CD4-positive, alpha-beta T cell treated with Interleukin-21 for 1 hour (primary cell): ENCODE data around the gene CYB561D2.

Experiments
- DNase-seq: peaks from one replicate; pipeline ENCODE4 v3.0.0-alpha.2; 2020

CYB561D2 gene

DNA sequence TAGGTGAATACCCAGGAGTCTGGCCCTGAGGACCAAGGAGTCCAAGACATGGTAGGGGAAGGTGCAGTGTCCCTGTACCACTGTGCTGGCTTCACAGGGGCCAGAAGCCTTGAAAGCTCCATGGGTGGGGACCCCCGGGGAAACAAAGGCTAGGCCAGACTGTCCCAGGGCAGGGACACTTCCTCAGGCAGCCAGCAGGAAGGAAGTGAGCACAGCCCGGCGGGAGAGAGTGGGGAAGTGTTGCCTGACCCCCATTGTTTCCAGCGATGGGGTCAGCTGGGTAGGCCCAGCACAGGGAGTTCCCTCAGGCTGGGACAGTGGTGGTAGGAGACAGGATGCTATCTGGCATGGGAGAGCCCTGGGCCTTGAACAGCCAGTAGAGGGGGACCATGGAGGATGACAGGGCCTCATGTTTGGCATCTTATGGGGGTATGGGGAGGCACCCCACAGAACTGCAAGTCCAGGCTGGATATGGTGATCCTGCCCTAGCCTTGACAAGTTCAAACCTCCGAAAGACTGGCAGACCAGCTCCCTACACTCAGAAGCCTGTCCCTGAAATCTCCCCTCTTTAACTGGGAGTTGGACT, 27.0 kb upstream of the CYB561D2 start:
- DNase-seq = no peak

DNA sequence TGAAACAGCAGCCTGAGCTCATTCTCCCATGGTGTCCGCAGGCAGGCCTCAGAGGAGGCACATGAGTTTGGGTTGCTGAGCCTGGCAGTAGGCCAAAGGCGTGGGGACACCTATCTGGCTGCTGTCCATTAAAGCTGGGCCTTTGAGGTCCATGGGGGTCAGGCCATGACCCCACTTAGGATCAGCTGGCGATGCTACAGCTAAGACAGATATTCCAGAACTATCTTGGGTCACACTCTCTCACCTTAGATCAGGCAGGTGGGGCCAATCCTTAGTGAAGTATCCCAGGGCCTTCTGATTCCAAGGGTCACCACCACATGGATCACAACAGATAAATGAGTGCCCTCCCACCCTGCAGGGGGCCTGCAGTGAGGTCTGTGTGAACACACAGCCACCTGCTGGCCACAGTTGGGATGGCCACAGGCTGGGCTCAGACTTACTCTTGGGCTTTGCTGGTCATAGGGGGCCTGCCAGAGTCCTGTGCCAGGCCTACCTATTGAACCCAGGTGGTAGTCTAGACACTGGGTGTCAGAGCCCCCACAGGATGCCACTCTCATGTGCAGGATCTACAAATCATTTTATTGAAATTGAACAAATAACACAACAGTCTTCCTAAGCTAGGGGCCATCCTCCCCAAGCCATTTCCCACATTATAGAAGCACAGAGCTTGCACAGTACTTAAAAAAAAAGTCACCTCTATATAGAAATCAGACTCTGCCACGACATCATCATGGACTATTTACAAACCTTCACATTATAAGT, 26.1 kb upstream of the CYB561D2 start:
- peak; percentile 71 for DNase-seq

DNA sequence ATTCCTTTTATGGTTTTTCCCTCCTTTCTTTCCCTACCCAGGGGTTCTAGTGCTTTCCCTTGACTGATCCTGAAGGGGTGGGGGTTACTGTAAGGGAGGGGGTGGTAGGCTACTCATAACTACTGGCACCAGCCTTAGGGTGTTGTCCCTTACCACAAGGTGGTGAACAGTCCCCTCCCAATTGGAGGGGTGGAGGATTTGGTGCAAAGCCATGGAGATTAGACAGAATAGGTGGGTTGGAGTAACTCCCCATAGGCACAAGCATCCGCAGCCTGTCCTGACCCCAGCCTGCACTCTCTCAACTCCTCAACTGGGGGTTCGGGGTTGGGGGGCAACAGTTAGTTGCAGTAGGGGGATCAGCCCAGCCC, 25.6 kb upstream of the CYB561D2 start:
- no peak for DNase-seq

DNA sequence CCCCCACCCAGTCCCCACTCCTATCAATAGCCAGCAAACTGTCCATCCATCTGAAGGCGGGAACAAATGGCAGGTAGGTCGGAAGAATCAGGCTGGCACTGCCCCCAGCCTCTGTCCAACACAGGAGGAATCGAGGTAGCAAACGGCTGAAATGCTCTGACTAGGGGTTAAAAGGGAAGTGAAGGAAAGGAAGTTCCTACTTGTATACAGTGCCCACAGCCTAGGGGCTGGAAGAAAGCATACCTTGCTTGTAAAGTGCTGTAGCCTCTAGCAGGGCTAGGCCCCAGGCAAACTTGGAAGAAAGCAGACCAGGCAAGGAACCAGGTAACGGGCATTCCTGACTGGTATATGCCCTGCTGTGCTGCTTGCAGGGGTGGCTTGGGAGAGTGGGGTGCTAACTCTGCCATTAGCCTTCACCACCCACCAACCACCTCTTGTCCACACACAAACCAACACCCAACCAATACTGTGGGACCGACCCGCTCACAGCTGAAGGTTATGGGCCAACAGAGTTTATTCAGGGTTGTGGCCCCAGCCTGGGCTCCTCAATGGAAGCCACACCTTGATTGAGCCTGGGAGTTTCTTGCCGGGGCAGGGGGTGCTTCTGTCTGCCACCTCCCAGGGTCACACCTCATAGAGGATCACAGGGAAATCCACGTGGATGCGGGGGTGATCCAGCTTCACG, 25.0 kb upstream of the CYB561D2 start:
- no peak for DNase-seq

DNA sequence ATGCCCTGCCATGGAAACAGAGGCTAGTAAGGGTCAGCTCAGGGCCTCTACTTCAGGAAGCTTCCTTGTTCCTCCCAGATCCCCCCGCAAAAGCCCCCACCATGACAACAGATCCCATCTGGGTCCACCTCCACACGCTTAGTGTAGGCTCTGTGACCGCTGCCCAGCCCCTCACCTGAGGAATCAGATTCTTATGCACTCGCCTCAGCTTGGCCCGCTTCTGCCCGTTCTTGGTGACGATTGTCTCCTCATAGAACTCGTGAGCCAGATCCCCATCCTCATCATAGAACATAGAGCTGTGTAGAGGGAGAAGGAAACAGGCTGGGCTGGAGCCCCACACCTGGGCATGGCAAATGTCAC, 24.5 kb upstream of the CYB561D2 start:
- DNase-seq = no peak

DNA sequence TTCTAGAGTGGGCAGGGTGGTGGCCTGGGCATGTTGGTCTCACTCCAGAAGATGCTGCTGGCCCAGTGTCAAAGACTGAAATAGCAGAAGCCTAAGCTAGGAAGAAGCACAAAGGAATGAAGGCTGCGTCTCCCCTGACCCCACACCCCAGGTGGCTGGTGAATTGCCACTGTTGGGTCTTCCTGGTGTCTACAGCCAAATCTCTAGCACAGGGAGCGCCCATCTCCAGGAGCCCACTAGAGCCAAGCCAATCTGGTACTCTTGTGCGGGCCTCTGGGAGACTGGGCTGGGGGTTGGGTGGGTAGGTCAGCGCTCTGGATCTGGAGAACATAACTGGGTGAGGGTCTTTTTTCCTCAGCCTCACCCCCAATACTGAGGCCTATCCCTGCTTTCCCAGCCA, 23.5 kb upstream of the CYB561D2 start:
- DNase-seq = no peak

DNA sequence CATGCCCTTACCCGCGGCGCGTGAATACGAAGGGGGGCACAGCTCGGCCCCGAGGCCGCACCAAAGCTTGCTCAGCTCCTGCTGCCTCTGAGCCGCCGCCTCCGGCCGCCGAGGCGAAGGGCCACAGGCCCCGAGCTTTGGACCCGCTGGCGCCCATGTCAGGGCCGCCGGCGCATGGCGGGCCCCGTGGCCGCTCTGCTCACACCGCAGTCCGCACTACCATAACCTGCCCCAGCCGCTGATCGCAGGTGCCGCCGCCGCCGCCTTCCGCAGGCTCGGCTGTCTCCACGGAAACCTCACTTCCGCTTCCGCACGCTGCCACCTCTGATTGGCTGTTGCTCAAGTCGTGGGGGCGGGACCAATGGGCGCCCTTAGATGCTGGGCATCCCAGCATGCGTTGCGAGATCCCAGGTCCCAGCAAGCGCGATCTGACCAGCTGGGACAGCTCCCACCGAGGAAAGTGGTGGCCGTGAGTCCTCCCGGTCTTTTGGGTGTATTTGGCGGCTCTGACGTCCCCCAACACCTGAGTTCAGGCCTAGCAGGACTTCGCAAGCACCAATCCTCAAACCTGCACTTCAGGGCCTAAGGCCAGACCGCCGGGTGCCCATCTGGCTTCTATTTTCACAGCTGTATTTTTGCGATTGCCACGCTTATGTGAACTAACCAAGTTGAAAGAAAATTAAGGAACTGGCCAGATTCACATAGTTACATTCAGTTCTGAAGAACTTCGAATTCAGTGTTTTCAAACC, 22.5 kb upstream of the CYB561D2 start, which contains the start of gene TUSC2:
Gene TUSC2 (minus strand): TSS at position 281 of the 749 bp plus-strand sequence. CDS start 124 bp downstream, at position 157.
- peak; percentile 96 for DNase-seq

DNA sequence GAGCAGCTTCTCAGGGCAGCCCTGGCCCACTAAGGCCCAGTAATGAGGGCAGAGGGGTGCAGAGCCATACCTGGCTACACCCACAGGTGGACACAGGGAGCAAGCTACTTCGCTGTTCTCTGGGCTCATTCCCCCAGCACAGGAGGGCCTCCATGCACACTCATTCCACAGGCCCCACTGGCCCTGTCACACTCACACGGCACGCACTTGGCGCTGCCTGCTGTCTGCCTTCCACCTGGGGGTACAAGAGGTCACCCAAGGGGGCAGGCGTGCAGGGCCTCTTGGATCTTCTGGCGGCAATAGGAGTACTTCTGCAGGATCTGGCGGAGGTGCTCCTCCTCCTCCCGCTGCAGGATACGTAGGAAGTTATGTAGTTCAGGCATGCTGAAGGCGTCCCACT, 20.3 kb upstream of the CYB561D2 start:
- no peak for DNase-seq

DNA sequence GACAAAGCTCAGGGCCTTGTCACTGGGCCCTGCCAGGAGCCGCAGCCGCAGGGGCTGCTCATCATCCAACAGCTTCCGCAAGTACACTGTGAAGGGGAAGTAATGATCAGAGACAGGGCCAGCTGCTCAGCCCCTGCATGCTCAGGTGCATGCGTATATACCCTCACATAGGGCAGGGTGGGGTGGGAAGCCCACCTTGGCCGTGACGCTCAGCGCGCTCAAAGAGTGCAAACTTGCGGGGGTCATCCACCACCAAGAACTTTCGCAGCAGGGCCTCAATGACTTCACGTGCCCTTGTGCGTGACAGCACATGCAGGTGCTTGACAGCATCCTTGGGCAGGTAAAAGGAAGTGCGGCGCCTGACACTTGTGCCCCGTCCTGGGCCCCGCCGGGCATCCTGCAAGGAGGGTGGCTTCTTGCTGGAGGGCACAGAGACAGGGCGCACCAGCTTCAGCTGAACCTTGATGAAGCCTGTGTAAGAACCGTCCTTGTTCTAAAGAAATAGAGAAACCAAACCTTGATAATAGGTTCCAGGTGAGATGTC, 19.2 kb upstream of the CYB561D2 start:
- DNase-seq = no peak

DNA sequence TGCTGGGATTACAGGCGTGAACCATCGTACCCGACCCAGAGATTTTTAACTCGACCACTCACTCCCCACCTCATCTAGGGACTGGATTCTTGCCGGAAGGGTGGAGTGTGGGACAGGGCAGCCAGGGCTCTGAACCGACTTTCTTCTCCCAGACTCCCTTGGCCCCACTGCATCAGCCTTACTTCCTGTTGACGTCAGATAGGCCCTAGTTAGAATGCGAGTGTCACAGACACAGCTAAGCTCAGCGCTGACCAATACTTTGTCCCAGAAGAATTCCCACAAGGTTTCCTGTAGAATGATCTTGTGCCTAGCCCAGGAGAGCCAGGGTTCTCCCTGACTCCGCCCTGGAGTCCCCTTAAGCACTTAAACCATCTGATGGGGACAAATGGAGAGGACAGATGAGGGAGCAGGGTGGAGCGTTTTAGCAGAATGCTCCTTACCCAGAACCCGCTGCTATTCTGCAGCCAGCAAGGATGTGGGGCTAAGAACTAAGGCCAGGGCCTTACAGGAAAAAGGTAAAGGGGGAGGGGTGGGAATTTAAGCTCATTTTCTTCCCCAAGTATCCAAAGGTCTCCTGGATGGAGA, 16.8 kb upstream of the CYB561D2 start:
- peak; percentile 33 for DNase-seq

DNA sequence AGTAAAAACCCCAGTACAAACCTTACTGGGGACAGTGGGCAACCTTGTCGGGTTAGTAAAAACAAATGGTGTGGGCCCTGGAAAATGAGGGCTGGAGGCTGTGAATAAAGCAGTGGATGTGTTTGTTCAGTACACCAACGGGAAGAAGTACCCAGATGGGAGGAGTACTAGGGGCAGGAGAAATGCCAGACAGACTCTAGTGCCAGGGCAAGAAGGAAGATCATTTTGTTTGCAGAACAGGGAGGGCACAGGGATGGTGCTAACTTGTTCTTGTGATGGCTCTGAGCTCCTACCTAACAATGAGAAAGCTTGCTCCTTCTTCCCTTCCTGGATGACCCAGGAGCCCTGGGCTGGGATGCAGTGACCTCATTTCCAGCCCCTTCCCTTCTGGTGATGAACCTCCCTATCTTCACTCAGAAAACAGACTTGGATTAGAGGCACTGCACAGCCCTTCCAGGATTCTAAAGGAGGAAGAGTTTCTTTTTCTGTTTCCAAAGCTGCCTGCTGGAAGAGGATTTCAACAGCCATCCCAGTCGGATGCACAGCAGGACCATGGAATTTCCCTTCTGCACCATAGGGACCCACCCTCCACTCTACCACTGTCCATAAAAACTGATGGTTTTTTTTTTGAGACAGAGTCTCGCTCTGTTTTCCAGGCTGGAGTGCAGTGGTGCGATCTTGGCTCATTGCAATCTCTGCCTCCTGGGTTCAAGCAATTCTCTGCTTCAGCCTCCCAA, 16.2 kb upstream of the CYB561D2 start:
- no peak for DNase-seq

DNA sequence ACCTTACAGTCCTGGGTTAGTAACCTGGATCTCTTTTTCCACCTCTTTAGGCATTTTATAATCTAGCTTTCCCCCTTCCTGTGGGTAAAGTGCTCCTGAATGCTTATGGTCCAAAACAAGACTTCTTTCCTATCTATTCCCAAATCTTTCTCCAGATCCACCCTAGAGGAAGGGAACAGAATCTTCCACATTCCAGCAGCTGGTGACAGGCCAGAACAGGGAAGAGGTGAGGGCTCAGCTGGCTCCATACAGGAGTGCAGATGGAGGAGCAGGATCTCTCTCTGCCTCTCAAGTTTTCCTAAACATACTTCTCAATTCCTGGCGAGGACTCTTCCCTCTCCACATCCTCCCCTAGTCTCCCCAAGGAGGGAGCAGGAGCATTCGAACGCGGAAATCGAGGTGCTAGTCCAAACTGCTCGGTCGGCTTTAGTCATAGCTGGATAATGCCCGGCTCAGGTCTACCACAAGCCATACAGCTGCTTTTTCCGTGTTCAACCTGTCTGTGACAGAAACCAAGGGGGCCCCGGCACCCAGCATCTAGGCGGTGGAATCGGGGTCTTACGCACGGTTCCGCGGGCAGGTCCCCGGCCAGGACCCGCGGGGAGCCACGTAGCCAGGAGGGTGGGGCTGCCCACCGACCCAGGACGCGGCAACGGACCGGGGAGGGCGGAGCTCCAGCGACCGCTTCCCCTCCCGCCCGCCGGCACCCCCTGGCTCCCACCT, 14.0 kb upstream of the CYB561D2 start:
- DNase-seq = no peak

DNA sequence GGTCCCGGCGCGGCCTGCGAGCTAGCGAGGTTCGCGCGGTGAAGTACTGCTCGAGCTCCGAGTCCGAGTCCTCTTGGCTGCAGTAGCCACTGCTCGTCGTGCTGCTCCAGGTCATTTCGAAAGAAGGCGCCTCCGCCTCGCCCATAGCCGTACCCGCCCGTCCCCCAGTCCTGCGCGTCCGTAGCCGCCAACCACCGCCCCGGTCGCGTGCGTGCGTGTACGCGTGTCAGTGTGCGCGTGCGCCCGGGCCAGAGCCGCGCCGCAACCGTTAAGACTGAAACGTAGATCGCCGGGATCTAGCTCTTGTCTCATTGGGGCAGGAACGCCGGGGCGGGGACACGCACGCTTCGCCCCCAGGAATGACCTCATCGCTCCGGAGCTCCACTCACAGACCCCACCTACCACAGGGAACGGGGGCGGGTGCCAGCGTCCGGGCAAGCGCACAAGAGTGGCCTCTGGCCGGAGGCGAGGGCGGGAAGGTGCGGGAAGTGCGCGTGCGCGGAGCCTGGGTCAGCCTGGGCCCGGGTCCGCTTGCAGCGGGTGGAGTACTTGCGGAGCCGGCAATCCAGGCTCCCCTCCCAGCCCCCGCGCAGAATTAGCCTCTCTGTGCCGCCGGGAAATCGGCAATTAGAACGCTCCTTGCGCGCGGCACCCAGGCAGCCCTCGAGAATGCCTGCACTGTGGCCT, 13.3 kb upstream of the CYB561D2 start:
- DNase-seq = peak; percentile 95

DNA sequence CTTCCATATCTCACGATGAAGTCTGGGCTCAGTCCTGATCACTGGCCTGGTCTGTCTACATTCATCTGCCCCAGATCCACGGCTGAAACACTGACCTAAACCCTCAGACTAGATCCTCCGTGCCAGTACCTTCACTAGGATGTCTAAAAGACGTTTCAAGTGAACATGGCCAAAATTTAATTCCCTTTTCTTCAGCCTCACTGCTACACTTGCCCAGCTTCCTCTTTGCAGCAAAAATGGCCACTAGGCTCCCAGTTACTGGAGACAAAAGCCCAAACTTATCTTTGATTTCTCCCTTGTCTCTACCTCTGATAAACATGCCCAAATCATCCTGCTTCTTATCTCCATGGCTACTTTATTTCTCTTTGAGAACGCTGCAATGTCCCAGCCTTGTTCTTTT, 11.7 kb upstream of the CYB561D2 start:
- DNase-seq = no peak

DNA sequence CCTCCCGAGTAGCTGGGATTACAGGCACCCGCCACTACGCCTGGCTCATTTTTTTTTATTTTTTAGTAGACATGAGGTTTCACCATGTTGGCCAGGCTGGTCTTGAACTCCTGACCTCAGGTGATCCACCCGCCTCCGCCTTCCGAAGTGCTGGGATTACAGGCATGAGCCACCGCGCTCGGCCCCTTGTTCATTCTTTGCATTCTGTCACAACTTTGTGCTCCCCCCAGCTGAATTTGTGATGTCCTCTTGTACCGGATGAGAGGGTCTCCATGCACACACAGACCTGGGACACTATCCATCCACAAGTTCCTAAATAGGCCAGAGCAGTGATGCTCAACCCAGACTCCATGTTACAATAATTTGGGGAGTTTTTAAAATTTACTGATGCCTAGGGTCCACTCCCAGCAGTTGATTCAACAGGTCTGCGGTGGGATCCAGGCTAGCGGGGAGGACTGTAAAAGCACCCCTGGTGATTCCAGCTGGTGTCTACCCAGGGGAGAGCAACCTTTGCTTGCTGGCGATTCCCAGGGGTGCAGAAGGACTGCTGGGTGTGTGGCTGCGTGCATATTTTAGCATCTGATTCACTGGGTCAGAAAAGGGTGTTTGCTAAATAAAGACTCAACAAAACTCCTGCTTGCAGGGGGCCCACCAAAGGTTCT, 11.0 kb upstream of the CYB561D2 start:
- DNase-seq = no peak

DNA sequence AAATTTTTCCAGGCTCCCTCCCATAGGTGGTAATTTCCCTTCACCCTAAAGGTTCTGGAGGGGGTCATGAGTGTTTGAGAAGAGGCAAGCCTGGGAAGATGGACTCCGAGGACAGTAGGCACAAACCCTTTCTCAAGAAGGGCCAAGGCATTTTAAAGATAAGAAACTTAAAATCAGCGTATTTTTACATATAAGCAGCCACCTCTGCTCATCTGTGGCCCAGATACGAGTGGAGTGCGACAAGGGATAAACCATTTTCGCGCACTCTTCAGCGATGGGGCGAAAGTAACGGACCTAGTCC, 10.6 kb upstream of the CYB561D2 start:
- no peak for DNase-seq

DNA sequence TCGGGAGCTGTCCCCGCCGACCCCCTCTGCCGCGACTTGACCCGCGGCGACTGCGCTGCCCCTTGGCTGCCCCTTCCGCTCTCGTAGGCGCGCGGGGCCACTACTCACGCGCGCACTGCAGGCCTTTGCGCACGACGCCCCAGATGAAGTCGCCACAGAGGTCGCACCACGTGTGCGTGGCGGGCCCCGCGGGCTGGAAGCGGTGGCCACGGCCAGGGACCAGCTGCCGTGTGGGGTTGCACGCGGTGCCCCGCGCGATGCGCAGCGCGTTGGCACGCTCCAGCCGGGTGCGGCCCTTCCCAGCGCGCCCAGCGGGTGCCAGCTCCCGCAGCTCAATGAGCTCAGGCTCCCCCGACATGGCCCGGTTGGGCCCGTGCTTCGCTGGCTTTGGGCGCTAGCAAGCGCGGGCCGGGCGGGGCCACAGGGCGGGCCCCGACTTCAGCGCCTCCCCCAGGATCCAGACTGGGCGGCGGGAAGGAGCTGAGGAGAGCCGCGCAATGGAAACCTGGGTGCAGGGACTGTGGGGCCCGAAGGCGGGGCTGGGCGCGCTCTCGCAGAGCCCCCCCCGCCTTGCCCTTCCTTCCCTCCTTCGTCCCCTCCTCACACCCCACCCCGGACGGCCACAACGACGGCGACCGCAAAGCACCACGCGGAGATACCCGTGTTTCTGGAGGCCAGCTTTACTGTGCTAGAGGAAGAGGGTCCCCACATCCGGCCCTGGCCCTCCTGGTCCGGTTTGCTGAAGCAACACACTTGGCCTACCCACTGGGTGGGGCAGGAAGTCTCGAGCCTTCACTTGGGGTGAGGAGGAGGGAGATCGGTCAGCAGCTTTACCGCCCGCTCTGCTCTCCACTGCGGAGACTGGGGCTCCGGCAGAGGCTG, 10.0 kb upstream of the CYB561D2 start, which contains the start of gene RASSF1:
Gene RASSF1 (minus strand): TSS at position 389 of the 882 bp plus-strand sequence. CDS start 31 bp downstream, at position 358.
- peak; percentile 81 for DNase-seq

DNA sequence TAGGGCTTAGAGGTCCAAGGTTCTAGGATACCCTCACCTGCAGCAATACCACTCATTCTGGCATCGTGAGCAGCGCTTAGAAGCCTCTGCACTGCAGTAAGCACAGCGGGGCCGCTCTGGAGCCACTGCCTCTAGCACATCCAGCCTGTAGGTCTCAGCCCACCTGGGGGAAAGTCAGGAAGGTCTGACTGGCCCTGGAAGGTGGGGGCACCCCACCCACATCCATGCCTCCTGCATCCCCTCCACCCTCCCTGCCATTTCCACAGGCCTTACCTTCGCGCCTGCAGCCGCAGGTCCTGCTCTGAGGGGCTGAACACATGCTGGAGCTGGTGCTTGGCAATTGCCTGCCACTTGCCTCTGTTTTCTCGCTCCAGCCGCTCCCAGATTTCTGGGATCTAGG, 9.1 kb upstream of the CYB561D2 start:
- DNase-seq = no peak

DNA sequence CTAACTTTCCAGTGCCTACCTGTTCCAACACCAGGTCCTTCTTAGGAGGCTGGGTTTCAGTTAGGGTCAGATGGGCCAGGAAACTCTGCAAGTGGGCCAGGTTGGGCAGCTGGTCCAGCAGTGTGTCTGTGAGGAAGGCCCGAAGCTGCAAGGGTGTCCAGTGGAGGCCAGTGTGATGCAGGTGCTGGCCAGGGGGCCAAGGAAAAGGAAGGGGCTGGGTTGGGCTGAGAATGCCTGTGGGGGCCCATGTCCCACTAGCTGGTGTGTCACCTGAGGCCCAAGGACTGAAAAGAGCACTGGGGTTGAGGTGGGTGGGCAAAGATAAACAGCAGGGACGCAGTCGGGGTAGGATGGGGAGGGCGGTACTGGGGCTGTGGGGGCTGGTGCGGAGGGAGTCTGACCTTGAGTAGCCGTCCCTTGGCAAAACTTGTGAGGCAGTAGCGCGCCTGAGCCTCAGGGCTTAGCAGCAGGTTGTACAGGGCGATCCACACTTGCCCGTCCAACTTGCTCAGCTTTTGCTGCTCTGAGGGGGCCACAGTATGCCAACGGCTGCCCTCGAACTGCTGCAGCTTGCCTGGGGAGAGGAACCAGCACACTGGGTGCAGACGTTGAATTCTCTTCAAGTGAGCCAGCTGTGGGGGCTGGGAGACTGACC, 8.5 kb upstream of the CYB561D2 start:
- no peak for DNase-seq
